ENCODE measurements around the gene CHAT.

CHAT gene

DNA sequence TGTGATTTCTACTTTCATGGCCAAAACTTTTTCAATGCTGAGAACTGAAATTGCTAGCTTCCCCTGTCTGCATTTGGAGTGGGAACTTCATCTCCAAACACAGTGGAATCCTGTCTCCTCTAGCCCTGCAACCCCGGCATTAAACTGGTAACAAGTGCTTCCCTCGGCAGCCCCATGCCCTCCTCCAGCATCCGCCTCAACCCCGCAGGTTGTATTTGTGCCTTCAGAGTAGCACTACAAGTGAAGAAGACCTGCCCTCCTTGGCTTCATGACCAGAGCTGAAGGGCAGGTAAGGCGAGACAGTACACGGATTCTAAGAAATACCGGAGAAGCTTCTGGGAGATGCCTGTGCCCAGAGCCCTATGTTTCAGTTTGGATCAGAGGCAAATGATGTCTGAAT is 82.5 kb downstream of the CHAT start:
- H3K9me2 ChIP-seq (replicated peaks; ENCODE audit: low read depth, low read length): no peaks in the 10 kb centered on the region
- no peaks in the 10 kb centered on the region for H3K27me3 ChIP-seq (ENCODE audit: insufficient read depth, low read length, poor library complexity, severe bottlenecking)

GRCh38 chr10:49698679-49699078 is 84.8 kb downstream of the CHAT start:
- Histone ChIP-seq H3K4me3 (ENCODE audit: low read length, poor library complexity, severe bottlenecking) (no peak overlapping the region), H3K4me2 (ENCODE audit: low read depth, low read length, poor library complexity, severe bottlenecking) (no peak overlapping the region), H3K27me3 (ENCODE audit: insufficient read depth, low read length, poor library complexity, severe bottlenecking) (no peaks in the 10 kb centered on the region), H3K79me2 (ENCODE audit: insufficient read depth, low read length) (no peaks in the 10 kb centered on the region), H3K9me3 (ENCODE audit: insufficient read depth, low read depth, low read length) (no peaks in the 10 kb centered on the region), H3K36me3 (ENCODE audit: insufficient read depth, low read length) (no peaks in the 10 kb centered on the region), H3K4me1 (ENCODE audit: insufficient read depth, low read length, poor library complexity, severe bottlenecking) (no peaks in the 10 kb centered on the region), H3F3A (ENCODE audit: low read depth) (no peaks in the 10 kb centered on the region), H3K9ac (ENCODE audit: low read depth, low read length, poor library complexity, severe bottlenecking) (no peak overlapping the region), H4K20me1 (ENCODE audit: insufficient read depth, low read length, poor library complexity, severe bottlenecking) (no peaks in the 10 kb centered on the region), H2AFZ (ENCODE audit: low read length) (no peak overlapping the region), H3K9me2 (replicated peaks; ENCODE audit: low read depth, low read length) (no peaks in the 10 kb centered on the region)
- TF ChIP-seq, protein P1, sequence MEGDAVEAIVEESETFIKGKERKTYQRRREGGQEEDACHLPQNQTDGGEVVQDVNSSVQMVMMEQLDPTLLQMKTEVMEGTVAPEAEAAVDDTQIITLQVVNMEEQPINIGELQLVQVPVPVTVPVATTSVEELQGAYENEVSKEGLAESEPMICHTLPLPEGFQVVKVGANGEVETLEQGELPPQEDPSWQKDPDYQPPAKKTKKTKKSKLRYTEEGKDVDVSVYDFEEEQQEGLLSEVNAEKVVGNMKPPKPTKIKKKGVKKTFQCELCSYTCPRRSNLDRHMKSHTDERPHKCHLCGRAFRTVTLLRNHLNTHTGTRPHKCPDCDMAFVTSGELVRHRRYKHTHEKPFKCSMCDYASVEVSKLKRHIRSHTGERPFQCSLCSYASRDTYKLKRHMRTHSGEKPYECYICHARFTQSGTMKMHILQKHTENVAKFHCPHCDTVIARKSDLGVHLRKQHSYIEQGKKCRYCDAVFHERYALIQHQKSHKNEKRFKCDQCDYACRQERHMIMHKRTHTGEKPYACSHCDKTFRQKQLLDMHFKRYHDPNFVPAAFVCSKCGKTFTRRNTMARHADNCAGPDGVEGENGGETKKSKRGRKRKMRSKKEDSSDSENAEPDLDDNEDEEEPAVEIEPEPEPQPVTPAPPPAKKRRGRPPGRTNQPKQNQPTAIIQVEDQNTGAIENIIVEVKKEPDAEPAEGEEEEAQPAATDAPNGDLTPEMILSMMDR (conservative IDR thresholded peaks at IDR 0.05; ENCODE audit: low read length): no peak

More for the DNA sequence above, 82.5 kb downstream of the CHAT start:
- Histone ChIP-seq H4K20me1 (ENCODE audit: insufficient read depth, low read length, poor library complexity, severe bottlenecking) (no peaks in the 10 kb centered on the region), H3K9me3 (ENCODE audit: insufficient read depth, low read depth, low read length) (no peaks in the 10 kb centered on the region), H3K9ac (ENCODE audit: low read depth, low read length, poor library complexity, severe bottlenecking) (no peak overlapping the region), H3K79me2 (ENCODE audit: insufficient read depth, low read length) (no peaks in the 10 kb centered on the region), H3K36me3 (ENCODE audit: insufficient read depth, low read length) (no peaks in the 10 kb centered on the region), H3F3A (ENCODE audit: low read depth) (no peaks in the 10 kb centered on the region), H3K4me1 (ENCODE audit: insufficient read depth, low read length, poor library complexity, severe bottlenecking) (no peaks in the 10 kb centered on the region), H3K4me3 (ENCODE audit: low read length, poor library complexity, severe bottlenecking) (no peak overlapping the region), H2AFZ (ENCODE audit: low read length) (no peak overlapping the region), H3K4me2 (ENCODE audit: low read depth, low read length, poor library complexity, severe bottlenecking) (no peak overlapping the region)
- no peak for TF ChIP-seq EZH2phosphoT487 (IDR thresholded peaks at IDR 0.05; ENCODE audit: borderline replicate concordance)
- TF ChIP-seq, protein P1 (conservative IDR thresholded peaks at IDR 0.05; ENCODE audit: low read length): no peak

- H3K4me1 ChIP-seq (ENCODE audit: insufficient read depth, low read length, poor library complexity, severe bottlenecking): no peaks in the 10 kb centered on the region
- TF ChIP-seq, protein P1 (conservative IDR thresholded peaks at IDR 0.05; ENCODE audit: low read length): no peak
- no peak for TF ChIP-seq EZH2phosphoT487 (IDR thresholded peaks at IDR 0.05; ENCODE audit: borderline replicate concordance)
- H3K36me3 ChIP-seq (ENCODE audit: insufficient read depth, low read length): no peaks in the 10 kb centered on the region
- H3K9ac ChIP-seq (ENCODE audit: low read depth, low read length, poor library complexity, severe bottlenecking): no peak overlapping the region
- H3K27me3 ChIP-seq (ENCODE audit: insufficient read depth, low read length, poor library complexity, severe bottlenecking): no peaks in the 10 kb centered on the region
- H3K9me3 ChIP-seq (ENCODE audit: insufficient read depth, low read depth, low read length): no peaks in the 10 kb centered on the region
- H3K79me2 ChIP-seq (ENCODE audit: insufficient read depth, low read length): no peaks in the 10 kb centered on the region
- no peak overlapping the region for H2AFZ ChIP-seq (ENCODE audit: low read length)
- H3K4me2 ChIP-seq (ENCODE audit: low read depth, low read length, poor library complexity, severe bottlenecking): no peak overlapping the region
- H3K4me3 ChIP-seq (ENCODE audit: low read length, poor library complexity, severe bottlenecking): no peak overlapping the region
- no peaks in the 10 kb centered on the region for H3F3A ChIP-seq (ENCODE audit: low read depth)
- H4K20me1 ChIP-seq (ENCODE audit: insufficient read depth, low read length, poor library complexity, severe bottlenecking): no peaks in the 10 kb centered on the region
- no peaks in the 10 kb centered on the region for H3K9me2 ChIP-seq (replicated peaks; ENCODE audit: low read depth, low read length)
These were observed 86.4 kb downstream of the CHAT start for GRCh38 chr10:49700211-49700610.
